ENCODE data around the gene SIPA1L3. TPM values are rescaled to one million over a fixed set of nuclear protein-coding genes. Genes with fewer than 3 reads are reported as not detected.

Gene SIPA1L3
- polyA plus RNA-seq, 6 donors from 2014 or later: 9.2 to 43.0 (median 19.5) TPM

DNA sequence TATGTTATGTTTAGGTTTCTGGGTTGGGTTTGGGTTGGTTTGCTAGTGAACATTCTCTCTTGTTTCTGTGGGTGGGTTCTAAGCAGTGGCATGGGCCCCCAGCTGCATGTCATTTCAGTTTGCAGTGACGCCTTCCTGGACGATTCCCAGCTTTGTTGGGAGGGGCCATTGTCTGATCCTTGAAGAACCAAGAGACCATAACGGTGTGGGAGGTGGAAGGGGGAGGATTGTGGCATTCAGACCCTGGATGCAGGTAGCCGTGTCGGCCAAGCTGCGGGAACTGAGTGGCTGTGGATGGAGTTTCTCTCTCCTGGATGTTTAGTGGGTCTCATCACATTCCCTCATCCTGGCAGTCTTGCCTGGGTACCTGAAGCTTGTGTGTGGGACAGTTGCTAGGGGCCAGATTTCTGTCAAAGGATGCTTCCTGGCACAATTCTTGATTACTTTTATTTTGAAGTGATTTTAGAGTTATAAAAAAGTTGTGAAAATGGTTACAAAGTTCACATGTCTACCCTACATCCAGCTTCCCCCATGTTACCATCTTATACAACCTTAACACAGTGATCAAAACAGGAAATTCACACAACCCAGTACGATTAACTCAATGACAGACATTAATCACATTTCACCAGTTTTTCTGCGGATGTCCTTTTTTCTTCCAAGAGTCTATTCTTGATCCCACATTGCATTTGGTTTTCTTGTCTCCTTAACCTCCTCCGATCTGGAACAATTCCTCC, 123.8 kb downstream of the SIPA1L3 start:
- Mint-ChIP-seq H3K4me3 (peak overlapping the region in 5 of 8 donors; percentile 9 to 76 (median 41)), H3K4me1 (peaks cover 66 to 97% (median 90%) of the 10 kb centered on the region in 3 donors), H3K9me3 (peaks cover 2 to 10% (median 5%) of the 10 kb centered on the region in 7 donors), H3K27me3 (no peaks in the 10 kb centered on the region), H3K36me3 (peaks cover 22 to 24% of the 10 kb centered on the region in 2 donors), H3K27ac (peak overlapping the region; percentile 21 to 95 (median 82))
- DNase-seq (no peak), ATAC-seq (ENCODE audit: low read depth in 2 of 2) (no peak)

DNA sequence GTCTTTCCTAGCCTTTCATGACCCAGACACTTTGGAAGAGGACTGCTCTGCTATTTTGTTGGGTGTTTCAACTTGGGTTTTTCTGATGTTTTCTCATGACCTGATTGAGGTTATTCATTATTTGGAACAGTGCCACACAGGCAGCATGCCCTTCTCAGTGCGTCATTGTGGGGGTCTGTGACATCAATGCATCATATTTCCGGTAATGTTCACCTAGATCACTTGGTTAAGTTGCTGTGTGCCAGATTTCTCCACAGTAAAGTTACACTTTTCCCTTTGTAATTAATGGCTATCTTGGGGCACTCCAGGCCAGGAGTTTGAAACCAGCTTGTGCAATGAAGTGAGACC, 124.4 kb downstream of the SIPA1L3 start:
- DNase-seq (no peak), ATAC-seq (ENCODE audit: low read depth in 2 of 2) (no peak)
- H3K9me3 Mint-ChIP-seq: peaks cover 2 to 10% (median 5%) of the 10 kb centered on the region in 7 donors
- peak overlapping the region in 2 of 8 donors; percentile 9 to 41 for H3K4me3 Mint-ChIP-seq
- peaks cover 69 to 97% (median 89%) of the 10 kb centered on the region in 3 donors for H3K4me1 Mint-ChIP-seq
- peak overlapping the region in 5 of 6 donors; percentile 21 to 100 (median 94) for H3K27ac Mint-ChIP-seq
- H3K27me3 Mint-ChIP-seq: no peaks in the 10 kb centered on the region
- peaks cover 22 to 24% of the 10 kb centered on the region in 2 donors for H3K36me3 Mint-ChIP-seq

DNA sequence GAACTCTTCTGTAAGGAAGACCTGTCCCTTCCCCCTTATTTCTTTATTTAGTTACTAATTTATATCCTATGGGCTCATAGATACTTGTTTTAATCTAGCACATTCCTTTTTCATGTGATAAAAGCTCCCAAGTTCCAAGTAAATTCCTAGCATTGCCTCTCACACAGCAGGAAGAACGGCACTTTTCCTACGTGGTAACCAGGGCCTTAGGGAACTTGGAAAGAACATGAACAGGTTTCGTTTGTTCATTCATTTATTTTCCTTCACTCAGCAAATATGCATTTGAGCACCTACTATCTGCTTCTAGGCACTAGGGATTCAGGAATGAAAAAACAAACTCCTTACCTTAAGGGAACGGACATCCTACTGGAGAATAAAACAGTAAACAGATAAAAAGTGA, 125.1 kb downstream of the SIPA1L3 start:
- peaks cover 76 to 97% (median 89%) of the 10 kb centered on the region in 3 donors for H3K4me1 Mint-ChIP-seq

DNA sequence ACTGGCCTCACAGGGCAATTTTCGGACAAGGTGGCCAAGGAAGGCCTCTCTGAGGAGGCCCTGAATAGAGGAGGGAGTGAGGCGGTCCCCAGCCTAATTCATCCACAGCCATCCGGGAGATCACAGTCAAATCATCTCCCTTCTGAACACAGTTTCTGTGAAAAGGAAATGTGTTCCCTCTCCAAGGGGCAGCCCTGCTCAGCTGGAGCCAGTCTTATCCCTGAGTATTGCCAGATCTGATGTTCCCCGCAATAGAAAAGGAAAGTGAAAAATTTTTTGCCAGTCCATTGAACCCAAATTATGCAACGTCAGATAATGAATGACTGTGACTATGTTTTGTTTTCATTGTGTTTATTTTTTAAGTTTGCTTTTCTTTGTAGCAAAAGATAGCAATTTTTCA, 125.9 kb downstream of the SIPA1L3 start:
- H3K9me3 Mint-ChIP-seq: peaks cover 2 to 10% (median 5%) of the 10 kb centered on the region in 7 donors
- peak; percentile 43 for DNase-seq
- peak overlapping the region; percentile 47 to 90 (median 82) for H3K4me3 Mint-ChIP-seq
- H3K36me3 Mint-ChIP-seq: peaks cover 20 to 37% of the 10 kb centered on the region in 2 donors
- no peak for ATAC-seq (ENCODE audit: low read depth in 2 of 2)
- H3K4me1 Mint-ChIP-seq: peaks cover 80 to 97% (median 89%) of the 10 kb centered on the region in 3 donors
- peak overlapping the region; percentile 94 to 100 (median 98) for H3K27ac Mint-ChIP-seq
- no peaks in the 10 kb centered on the region for H3K27me3 Mint-ChIP-seq

More for the DNA sequence above, 125.1 kb downstream of the SIPA1L3 start:
- Mint-ChIP-seq H3K27ac (peak overlapping the region; percentile 49 to 100 (median 94)), H3K27me3 (no peaks in the 10 kb centered on the region), H3K4me3 (peak overlapping the region in 2 of 8 donors; percentile 15 to 42), H3K9me3 (peaks cover 2 to 10% (median 5%) of the 10 kb centered on the region in 7 donors), H3K36me3 (peaks cover 22 to 29% of the 10 kb centered on the region in 2 donors)
- DNase-seq (no peak), ATAC-seq (ENCODE audit: low read depth in 2 of 2) (no peak)

DNA sequence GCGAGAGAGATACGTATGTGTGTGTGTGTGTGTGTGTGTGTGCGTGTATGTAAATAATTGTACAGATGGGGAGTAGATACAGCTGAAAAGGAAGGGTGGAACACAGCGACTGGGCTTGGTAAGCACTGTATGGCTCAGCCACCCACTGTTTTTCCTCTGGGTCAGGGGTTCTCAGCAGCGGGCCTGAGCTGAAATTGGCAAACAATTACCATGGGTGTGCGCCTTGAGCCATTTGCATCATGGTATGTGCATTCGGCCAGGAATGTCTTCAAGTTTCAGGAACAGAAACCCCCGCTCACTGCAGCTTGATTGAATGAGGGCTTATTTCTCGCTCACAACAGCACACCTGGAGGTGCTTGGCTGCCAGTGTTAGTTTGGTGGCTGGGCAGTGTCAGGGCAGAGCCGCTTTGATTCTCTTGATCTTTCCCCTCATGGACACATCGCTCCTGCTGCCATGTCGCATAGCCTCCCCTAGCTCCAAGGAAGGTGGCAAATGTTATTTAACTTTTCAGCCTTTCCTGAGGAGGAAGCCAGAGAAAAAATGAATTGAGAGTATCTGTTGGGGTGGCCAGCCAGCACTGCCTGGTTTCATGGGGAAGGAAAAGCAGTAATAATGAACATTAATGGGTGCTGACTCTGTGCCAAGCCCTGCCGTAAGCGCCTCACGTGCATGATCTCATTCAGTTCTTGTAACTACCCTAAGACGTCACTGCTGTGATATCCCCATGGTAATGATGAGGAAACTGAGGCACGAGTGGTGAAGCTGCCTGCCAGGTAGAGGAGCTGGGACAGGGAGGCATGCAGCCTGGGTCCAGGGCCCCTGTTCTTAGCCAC, 126.9 kb downstream of the SIPA1L3 start:
- DNase-seq (peak; percentile 89), ATAC-seq (ENCODE audit: low read depth in 2 of 2) (peak; percentile 81 to 82)
- peaks cover 75 to 93% (median 82%) of the 10 kb centered on the region in 3 donors for H3K4me1 Mint-ChIP-seq
- peaks cover 2 to 10% (median 5%) of the 10 kb centered on the region in 7 donors for H3K9me3 Mint-ChIP-seq
- H3K36me3 Mint-ChIP-seq: peaks cover 14 to 37% of the 10 kb centered on the region in 2 donors
- peak overlapping the region; percentile 57 to 90 (median 84) for H3K4me3 Mint-ChIP-seq
- no peaks in the 10 kb centered on the region for H3K27me3 Mint-ChIP-seq
- peak overlapping the region; percentile 94 to 100 (median 98) for H3K27ac Mint-ChIP-seq

DNA sequence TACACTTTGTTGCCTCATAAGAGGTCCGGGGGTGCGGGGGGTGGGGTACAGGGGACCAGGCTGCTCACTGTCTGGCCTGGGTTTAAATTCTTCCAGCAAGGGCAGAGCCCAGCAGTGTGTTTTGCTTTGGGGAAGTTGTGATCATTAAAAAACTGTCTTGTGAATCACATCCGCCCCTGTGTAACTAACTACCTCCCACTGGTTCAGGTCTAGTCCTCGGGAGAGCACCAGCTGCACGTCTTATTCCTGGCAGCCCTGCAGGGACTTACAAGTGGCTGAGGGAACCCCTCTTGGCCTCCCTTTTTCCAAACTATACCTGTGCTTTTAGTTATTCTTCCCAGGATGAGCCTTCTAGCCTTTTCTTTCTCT, 127.5 kb downstream of the SIPA1L3 start:
- ATAC-seq (ENCODE audit: low read depth in 2 of 2) (peak; percentile 51 to 54), DNase-seq (peak; percentile 71)
- Mint-ChIP-seq H3K4me3 (peak overlapping the region; percentile 57 to 90 (median 84)), H3K4me1 (peaks cover 73 to 87% (median 79%) of the 10 kb centered on the region in 3 donors), H3K36me3 (peaks cover 14 to 37% of the 10 kb centered on the region in 2 donors), H3K9me3 (peaks cover 2 to 10% (median 5%) of the 10 kb centered on the region in 7 donors), H3K27ac (peak overlapping the region; percentile 94 to 100 (median 98)), H3K27me3 (no peaks in the 10 kb centered on the region)

DNA sequence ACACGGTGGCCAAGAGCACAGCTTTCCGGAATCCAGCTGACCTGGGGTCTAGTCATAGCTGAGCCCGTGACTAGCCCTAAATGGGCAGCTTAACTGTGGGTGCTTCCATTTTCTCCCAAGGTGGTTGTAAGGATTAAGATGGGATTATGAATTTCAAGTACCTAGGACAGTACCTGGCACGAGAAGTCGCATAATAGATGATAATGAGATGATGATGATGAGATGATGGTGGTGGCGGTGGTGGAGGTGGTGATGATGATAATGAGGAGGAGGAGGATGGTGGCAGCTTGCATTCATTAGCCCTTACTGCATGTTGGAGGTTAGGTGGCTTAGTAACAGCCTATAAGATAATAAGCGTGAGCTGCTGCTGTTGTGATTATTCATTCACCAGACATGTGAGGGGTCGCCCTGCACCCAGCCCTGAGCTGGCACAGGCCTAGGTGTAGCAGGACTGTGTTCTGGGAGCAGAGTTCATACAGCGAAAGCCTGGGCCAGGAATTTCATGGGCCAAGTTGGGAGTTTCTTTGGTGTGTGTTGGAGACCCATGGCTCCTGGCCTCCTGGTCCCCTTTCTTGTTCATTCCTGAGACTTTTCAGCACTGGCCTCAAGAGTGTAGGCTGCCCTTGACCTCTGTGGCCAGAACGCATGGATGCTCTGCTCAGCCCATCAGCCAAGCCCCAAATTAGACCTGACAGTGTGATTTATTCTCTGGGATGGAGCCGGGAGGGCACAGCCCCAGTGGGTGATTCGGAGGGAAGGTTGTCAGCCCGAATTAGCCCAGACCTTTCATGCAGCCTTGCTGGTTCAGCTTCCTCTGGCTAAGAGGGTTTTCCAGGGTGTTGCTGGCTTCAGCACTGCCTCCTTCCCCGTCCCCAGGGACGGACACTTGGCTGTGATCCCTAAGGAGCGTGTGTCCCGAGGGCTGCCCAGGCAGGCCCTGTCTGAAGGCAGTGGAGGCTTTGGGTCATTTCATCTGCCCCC, 128.8 kb downstream of the SIPA1L3 start:
- Mint-ChIP-seq H3K4me1 (peaks cover 69 to 80% (median 70%) of the 10 kb centered on the region in 3 donors), H3K4me3 (peak overlapping the region in 7 of 8 donors; percentile 57 to 90 (median 83)), H3K9me3 (peaks cover 0 to 7% (median 4%) of the 10 kb centered on the region in 7 donors), H3K27me3 (no peaks in the 10 kb centered on the region), H3K27ac (peak overlapping the region; percentile 87 to 100 (median 96)), H3K36me3 (peaks cover 11 to 31% of the 10 kb centered on the region in 2 donors)
- DNase-seq: no peak
- no peak for ATAC-seq (ENCODE audit: low read depth in 2 of 2)

DNA sequence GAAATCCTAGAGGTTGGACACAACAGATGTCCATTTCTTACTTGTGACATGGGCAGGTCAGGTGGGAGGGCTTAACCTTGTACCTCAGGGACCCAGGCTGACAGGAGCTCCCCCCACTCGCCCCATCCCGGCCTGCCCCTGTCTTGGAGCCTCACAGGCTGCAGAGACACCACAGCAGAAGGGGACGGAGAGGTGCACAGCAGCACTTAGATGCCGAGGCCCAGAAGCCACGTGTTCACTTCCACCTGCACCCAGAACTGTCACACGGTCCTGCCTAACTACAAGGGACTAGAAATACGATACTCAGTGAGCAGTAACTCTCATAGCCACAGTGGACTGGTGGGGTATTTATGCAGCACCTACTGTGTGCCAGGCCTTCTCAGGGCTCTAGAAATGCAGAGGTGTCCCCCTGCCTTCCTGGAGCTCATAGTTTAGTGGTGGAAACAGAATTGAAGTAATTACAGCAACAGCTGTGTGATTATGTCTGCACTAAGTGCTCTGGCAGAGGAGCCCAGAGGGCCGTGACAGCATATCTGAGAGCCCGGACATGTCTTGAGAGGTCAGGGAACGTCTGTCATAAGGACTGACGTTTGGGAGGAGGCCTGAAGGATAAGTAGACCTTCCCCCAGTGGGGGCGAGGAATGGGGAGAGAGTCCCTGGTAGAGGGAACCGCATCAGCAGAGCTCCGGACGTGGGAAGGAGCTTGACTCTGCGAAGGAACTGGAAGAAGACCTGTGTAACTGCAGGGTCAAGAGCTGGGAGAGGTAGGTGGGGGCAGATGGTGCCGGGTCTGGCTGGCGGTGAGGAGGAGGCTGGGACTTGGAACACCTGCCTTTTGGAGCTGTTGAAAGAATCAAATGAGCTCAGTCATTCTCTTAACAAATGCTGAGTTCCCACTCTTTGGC, 130.0 kb downstream of the SIPA1L3 start:
- no peaks in the 10 kb centered on the region for H3K27me3 Mint-ChIP-seq
- H3K4me1 Mint-ChIP-seq: peaks cover 59 to 69% (median 59%) of the 10 kb centered on the region in 3 donors
- DNase-seq (no peak), ATAC-seq (ENCODE audit: low read depth in 2 of 2) (no peak)
- H3K27ac Mint-ChIP-seq: peak overlapping the region; percentile 79 to 100 (median 93)
- peak overlapping the region in 5 of 8 donors; percentile 30 to 77 (median 40) for H3K4me3 Mint-ChIP-seq
- H3K36me3 Mint-ChIP-seq: peaks cover 4 to 20% of the 10 kb centered on the region in 2 donors
- no peaks in the 10 kb centered on the region for H3K9me3 Mint-ChIP-seq

DNA sequence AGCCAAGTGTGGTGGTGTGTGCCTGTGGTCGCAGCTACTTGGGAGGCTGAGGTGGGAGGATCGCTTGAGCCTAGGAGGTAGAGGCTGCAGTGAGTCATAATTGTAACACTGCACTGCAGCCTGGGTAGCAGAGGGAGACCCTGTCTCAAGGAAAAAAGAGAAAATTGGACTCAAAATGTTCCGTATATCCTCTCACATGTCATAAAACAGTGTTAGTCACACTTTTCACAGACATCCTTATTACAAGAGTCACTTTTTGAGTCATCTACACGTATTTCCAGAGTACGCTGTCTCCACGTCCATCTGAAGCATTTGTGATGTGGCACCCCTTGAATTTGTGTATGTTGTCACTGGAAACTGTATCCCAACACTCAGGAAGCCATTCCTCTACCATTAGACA, 133.0 kb downstream of the SIPA1L3 start:
- H3K27me3 Mint-ChIP-seq: no peaks in the 10 kb centered on the region
- H3K27ac Mint-ChIP-seq: peak overlapping the region in 4 of 6 donors; percentile 19 to 58 (median 38)
- peak overlapping the region in 1 of 8 donors; percentile 48 for H3K4me3 Mint-ChIP-seq
- H3K4me1 Mint-ChIP-seq: peaks cover 48 to 65% (median 56%) of the 10 kb centered on the region in 3 donors
- peaks cover 4 to 20% of the 10 kb centered on the region in 2 donors for H3K36me3 Mint-ChIP-seq
- DNase-seq (no peak), ATAC-seq (ENCODE audit: low read depth in 2 of 2) (no peak)
- no peaks in the 10 kb centered on the region for H3K9me3 Mint-ChIP-seq

DNA sequence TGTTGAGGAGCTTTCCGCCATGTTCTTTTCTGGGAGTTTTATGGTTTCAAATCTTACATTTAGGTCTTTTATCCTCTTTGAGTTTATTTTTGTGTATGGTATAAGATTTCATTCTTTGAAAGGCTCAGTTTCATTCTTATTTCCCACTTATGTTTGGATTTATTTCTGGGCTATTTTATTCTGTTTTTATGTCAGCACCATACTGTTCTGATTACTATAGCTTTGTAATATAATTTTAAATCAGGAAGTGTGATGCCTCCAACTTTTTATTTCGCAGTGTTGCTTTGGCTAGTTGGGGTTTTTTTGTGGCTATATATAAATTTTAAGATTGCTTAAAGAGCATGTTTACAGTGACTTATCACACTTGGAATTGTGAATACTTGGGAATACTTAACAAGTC, 135.1 kb downstream of the SIPA1L3 start:
- Mint-ChIP-seq H3K36me3 (peaks cover 0 to 8% of the 10 kb centered on the region in 2 donors), H3K4me3 (no peak overlapping the region), H3K27me3 (no peaks in the 10 kb centered on the region), H3K9me3 (no peaks in the 10 kb centered on the region), H3K4me1 (peaks cover 44 to 65% (median 57%) of the 10 kb centered on the region in 3 donors), H3K27ac (peak overlapping the region in 4 of 6 donors; percentile 27 to 98 (median 55))
- DNase-seq: no peak
- no peak for ATAC-seq (ENCODE audit: low read depth in 2 of 2)

DNA sequence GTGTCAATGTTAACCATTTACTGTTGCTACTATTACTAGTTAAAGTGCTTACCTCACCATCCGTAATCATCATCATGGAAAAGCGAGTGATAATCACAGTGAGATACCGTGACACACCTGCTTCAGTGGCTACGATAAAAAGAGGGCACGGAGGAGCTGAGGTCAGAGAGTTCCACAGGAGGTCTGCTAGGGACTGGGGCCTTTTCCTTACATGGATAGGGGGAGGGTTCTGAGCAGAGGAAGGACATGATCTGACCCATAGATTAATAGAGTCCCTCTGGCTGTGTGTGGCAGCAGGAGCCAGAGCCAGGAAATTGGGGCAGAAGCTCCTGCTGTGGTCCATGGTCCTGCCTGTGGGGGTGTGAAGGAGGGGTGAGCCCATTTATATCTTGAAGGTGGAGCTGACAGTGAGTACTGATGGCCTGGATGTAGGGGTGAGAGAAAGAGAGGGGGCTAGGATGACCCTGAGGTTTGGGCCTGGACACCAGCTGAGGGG, 136.7 kb downstream of the SIPA1L3 start:
- Mint-ChIP-seq H3K4me1 (peaks cover 49 to 67% (median 61%) of the 10 kb centered on the region in 3 donors), H3K4me3 (peak overlapping the region; percentile 20 to 87 (median 44)), H3K36me3 (no peaks in the 10 kb centered on the region), H3K27me3 (no peaks in the 10 kb centered on the region), H3K27ac (peak overlapping the region; percentile 97 to 100 (median 98)), H3K9me3 (no peaks in the 10 kb centered on the region)
- no peak for DNase-seq
- no peak for ATAC-seq (ENCODE audit: low read depth in 2 of 2)

Measured in naive B cell (primary cell).